IPS-NIHi7 (cell line): ENCODE measurements around the gene NPAS2.

ENCODE experiments used
- DNase-seq: peaks from one replicate; pipeline ENCODE4 v3.0.0; 2012; ENCODE audit warnings: mixed read lengths; ENCODE audit errors: extremely low spot score

Gene NPAS2

DNA sequence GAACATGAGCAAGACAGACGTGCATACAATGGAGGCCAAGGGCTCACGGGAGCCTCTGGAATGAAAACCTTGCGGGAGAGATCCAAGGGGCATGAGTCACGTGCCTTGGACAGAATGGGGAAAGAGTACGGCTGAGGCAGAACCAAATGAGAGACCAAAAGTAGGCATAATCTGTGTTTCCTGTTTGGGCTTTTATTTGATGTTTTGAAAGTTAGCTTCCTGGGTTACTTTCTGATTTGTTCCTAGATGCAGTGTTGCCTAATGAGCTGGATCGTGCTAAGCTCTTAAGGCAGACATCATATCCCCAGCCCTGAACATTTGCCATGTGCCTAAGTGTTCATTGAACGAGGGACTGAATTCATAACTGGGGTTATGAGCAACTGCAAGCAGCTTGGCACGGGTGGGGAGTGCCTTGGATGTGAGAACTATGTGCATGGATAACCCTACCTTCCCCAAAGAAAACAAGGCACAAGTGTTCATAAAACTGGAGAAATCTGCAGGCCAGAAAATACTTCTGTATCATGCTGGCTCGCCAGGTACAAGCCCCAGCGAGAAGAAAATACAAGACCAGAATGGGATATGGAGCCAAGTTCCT is 121.8 kb downstream of the NPAS2 start:
- DNase-seq, result no peak

DNA sequence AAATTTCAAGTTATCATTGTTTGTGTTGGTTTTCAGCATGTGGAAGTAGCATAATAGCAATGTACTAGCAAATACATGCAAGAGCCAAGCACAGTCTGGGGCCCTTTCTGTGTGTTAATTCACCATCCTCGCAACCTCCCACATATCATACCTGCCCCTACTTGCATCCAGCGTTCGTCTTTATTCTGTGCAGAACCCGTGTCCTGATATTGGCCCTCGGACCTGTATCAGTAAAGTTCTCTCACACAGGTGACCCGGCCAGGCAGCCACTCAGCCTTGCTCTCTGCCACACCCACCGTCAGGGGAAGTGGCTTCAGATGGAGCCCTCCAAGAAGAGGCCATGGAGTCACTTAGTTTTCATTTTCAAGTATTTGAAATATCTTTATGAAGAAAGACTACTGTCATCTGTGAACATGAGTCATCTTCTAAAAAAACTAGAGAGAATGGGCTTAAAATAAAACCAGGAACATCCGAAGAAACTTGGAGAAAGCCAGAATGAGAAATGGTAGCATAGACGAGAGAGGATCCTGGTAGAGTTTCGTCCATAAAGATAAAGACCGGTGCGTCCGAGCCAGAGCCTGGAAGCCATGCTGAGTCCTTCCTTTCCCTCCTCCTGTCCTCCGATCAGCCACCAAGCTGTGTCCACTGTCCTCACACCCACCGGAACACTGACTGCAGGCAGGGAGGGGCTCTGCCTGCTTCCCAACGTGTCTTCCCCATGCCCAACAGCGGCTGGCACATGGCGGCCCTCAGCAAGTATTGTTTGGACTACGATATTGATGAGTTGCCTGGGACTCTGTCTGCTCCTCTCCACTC is 124.9 kb downstream of the NPAS2 start:
- no peak for DNase-seq

DNA sequence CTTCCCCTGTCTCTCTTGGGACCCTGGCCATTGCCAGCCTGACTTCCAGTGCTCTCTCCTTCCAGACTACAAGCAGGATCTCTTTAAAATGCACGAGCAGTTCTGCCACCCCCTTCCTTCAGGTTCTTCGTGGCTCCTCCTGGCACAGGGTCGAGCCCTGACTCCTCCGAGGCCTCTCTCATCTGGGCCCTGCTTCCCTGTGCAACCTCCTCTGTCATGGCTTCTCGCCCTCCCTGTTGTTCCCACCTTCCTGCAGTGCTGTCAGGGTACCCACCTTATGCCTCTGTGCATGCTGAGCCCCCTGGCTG is 125.4 kb downstream of the NPAS2 start:
- no peak for DNase-seq

DNA sequence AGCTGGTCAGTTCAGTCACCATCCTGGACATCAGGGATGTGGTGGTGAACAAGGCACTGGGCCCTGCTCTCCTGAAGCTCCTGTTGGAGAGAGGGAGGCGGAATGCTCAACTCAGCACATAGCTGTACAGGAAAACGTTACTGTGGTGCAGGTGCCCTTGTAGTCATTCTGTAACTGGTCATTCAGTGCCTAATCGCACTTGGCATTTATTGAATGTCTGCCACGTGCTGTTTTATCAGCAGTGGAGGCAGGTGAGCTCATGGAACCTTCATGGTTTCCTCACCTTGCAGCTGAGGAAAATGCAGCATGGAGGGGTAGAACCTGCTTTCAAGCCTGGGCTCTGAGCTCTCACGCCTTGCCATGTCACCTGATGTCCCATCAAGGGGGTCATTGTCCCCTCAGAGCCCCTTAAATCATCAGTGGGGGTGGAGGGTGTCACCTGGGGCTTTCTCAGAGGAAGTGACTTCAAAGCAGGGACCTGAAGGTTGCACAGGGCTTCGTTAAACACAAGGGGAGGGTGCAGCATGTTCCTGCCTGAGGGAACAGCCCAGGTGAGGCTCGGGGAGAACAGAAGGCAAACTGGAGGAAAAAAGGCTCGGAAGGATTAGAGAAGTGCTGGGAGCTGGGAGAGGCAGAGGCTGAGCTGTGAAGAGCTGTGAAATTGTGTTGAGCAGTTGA is 126.1 kb downstream of the NPAS2 start:
- no peak for DNase-seq

DNA sequence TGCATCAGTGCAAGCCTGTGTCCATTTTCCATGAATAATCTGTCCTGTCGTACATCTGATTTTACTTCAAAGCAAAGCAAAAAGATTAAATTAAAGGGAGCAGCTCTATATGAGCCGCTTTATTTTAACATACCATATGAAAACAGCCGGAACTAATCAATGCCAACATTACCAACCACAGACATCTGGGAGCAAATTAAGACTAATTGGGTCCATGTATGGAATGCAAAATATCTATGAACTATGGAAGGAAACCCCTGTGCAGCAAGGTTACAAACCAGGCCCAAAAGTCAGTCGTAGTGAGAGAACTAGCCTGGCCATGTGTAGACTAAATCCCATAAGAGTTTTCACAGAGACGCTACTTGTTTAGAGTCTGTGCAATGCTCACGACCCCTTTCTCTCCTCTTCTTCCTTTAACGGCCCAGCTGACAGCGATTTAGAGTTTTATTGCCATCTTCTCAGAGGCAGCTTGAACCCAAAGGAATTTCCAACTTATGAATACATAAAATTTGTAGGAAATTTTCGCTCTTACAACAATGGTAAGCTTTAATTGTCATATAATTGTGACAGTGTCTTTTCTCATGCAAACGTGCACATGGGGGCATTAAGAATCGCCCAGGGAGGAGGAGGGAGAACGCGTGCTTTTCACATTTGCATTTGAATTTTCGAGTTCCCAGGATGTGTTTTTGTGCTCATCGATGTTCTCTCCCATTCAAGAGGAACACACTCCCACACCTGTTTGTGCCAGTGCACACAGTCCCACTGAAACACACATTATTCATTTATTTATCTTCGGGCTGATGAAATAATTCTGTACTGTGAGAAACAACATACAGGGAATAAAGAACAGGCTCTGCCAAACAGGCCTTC is 129.2 kb downstream of the NPAS2 start:
- no peak for DNase-seq

DNA sequence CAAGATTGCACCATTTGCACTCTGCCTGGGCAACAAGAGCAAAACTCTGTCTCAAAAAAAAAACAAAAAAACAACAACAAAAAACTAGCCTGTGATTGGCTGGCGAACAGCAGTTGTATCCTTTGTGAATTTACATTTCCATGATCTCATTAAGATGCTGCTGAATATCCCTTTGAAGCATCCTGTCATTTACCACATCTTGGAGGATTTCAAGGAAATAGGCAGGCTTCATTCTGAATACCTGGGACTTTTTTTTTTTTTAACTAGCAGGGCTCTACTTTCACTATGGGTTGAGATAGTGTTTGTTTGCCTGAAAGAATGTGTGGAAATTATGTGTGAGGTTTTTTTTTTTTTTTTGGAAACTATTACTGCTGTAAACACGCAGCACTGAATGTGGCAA is 132.6 kb downstream of the NPAS2 start:
- no peak for DNase-seq

DNA sequence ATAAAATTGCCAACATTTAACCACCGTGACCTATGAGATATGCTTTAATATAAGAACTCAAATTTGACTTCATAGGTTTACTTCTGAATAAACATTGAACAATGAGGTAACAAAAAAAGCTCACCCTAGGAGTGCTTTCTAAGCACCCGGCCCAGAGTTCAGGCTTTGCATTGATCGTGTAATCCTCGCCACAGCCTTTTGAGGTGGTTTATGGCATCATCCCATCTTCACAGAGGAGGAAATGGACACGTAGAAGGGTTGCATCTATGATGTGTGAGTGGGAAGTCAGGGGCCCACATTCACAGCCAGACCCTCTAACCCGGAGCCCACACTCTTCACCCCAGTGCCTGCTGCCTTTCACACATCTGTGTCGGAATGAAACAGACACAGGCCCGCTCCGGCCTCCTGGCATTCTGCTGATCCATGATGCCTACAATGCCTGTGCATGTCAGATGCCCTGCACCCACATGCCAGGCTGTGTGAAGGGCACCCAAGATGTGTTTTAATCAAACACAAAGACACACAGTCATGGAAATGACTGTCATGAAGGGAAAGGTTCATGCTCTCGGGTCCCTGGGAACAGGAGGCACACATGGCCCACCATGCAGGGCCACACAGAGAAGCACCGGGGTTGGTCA is 133.6 kb downstream of the NPAS2 start:
- DNase-seq, result no peak

DNA sequence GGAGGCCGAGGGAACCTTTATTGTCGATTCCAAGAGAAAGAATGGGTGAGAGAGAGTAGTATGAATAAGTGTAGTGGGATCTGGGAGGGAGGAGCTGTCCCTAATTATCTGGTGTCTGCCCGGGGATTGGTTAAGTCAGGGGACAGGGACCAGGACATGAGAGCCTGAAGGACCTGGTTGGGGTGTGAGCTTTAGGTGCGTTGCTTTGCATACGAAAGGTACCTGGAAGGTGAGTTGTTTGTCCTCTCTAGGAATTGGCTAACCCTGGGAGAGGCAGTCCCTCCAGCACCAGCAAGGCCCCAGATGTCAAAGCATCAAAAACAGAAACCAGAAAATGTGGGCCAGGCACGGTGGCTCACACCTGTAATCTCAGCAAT is 134.1 kb downstream of the NPAS2 start:
- DNase-seq, result peak; percentile 38

DNA sequence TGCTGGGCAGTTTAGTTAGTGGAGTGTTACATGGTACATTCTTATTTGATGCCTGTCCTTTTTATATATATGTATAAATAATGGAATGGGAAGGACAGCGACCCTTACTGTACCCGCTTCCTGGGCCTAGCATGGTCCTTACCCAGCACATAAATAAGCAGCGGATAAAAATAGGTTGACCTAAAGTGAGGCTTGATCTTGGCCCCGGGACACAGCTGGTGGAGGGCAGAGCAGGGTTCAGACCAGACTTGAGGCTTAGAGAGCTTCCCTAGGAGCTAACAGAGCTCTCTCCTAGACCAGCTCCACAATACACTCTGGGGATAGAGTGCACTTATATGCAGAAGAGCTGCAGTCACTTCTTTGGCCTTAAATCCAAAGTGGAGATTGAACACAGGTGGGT is 135.3 kb downstream of the NPAS2 start:
- no peak for DNase-seq

DNA sequence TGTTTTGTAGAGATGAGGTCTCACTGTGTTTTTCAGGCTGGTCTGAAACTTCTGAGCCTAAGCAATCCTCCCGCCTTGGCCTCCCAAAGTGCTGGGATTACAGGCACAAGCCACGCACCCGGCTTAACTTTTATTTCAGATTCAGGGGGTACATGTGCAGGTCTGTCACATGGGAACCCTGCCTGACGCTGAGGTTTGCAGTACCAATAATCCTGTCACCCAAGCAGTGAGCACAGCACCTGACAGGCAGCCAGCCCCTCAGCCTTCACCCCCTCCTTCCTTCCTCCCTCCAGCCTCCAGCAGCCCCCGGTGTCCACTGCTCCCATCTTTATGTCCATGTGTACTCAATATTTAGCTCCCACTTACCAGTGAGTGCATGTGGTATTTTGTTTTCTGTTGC is 136.1 kb downstream of the NPAS2 start:
- DNase-seq, result no peak

DNA sequence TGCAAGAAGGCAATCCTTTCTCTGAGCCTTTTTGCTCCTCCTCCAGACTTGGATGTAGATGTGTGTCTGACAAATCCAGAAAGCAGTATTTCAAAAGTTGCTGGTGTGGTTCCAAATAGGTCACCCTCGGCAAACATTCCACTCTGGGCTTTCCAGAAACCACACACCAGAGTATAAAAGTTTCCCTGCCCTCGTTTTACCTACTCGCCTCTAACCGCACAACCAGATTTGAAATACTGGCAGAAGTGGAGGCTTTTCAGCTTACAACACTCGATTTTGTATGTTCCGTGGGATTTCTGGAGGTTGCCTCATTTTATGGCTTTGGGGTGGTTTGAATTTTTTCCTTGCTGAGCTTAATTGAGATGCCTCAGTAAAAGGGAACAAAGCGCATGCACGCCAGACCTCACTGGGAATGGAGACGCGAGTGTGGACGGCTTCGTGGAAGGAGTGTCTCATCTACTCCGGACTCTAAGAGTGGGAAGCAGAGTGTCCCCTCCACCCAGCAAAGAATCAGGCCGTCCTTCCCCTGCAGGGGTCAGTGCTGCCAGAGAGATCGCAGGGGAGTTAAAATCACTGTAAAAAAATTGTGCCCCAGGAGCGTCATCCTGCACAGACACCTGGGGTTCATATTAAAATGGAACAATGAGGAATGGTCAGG is 138.2 kb downstream of the NPAS2 start:
- no peak for DNase-seq

DNA sequence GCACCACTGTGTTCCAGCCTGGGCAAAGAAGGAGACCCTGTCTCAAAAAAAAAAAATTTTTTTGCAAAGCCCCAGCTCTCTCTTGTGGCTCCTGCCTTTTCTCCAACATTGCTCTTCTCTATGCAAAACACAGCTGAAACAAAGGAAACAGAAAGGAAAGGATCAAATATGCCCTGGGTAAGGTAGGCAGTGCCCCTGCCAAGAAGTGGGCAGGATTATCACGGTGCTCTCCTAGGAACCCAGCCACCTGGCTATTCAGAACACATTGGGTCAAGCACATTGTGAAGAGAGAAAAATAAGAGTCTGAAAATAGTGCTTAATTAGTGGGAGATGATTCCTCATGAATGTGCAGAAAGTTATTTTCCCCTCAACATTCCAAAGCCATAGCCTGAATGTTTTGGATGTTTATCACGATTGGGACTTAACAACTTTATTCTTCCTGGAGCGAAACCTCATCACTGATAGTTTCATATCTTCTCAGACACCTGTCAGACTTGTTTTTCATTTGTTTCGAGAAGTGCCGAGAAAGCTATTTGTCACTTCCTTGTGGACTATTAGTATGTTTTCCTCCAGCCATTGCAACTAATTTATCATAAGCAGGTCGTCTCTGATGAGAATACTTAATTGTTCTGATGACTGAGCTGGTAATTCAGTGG is 139.4 kb downstream of the NPAS2 start:
- no peak for DNase-seq

DNA sequence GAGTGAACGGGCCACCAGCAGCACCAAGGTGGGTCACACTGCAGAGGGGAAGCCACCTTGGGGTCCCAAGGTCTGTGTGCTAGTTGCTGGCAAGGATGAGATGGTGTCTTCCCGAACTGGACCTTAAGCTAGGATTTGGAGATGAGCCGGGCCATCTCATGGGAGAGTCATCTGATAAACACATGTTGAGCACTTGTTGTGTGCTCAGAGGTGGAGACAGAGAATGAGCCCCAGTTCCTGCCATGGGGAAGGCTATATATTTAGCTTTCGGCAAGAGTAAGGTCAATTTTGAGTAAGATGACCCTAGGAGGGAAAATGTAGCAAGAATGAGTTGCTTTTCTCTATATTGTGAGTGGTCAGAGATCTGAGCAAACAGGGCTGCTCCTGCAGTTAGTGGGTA is 140.7 kb downstream of the NPAS2 start:
- DNase-seq, result no peak

DNA sequence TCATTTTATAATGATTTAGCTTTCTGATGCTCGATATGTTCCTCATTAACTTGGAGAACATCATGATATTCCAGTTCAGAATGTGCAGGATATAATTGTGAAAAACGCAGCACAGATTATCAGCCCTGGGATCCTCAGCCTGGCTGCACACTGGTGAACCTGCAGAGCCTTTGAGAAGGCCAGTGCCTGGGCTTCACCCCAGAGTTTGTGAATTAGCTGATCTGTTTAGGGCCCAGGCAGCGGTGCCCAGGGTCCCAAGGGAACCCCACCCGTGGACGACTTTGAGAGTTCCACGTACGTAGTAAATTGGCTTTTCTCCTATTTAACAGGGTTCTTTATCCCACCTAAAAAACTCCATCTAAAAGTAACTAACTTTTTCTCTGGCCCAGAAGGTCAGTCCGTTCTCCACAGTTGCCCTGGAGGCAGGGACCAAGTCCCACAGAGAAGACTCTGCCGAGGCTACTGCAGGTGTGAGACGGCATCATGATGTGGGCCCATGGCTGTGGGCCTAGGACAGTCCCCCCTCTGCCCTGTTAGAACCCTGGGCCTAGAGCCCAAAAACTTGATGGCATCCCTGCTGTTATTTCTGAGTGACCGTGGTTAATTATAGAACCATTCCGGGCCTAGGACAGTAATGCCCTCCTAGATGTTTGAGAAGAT is 142.6 kb downstream of the NPAS2 start:
- DNase-seq, result no peak

DNA sequence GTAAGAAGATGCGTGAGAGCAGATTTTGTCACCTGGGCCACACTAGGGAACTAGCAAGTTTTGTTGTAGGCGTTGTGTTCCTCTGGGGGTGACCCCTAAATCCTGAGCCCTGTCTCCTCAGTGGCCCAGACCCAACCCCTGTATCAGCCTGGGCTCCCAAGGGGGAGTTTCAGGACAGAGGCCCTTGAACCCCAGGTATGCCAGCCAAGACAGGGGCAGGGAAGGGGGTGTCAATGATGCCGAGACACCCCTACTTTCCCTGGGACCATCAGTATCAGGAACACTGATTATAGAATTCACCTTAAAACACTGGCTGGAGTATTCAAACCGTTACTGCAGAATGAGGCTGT is 143.1 kb downstream of the NPAS2 start:
- no peak for DNase-seq

DNA sequence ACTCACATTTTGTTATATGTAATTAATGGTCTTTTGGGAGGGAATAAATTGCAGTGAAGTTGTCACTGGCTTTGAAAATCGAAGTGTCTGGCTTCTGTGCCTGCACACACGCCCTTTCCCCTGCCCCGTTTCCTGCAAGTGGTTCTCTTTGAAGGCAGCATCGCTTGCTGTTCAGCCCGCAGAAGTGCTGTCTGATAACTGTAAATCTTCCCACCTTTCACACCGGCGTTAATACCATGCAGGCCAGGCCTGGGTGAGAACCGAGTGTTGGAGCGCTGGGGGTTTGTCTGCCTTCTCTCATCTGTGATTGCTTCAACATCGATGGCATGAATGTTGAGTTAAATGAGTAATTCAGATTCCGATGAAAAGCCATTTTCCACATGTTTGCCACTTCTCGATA is 144.3 kb downstream of the NPAS2 start:
- no peak for DNase-seq

DNA sequence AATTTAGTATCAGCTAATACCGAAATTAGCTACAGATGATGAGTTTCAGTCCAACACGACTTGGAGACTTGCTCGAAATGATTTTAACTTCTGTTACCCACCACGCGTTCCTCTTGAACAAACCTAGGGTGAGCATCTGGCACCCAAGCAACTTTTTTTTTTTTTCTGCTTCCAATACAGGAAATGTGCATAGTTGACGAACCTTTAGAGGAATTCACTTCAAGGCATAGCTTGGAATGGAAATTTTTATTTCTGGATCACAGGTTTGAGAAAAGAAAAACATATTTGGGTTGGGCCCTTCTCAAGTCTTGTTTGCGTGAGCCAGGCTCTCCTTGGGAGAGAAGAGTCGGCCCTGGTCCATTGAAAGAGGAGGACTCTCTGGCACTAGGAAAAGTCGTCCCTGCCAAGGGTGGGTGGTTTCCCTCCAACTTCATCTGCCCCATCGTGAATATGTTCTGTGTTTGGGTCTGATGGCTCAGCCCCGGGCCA is 144.8 kb downstream of the NPAS2 start:
- no peak for DNase-seq

DNA sequence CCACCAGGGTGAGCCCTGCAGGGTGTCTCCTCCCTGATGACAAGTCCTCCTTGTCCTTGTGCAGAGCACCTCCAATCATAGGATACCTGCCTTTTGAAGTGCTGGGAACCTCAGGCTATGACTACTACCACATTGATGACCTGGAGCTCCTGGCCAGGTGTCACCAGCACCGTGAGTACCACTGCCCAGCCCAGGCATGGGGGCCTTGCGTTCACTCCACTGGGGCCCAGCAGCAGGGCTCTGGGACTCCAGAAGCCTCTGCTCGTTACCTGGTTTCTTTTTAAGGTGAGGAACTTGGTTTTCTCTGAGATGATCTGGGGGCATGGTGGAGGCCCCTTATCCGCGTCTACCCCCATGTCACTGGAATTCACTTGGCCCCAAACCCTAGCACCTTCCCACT is 145.7 kb downstream of the NPAS2 start:
- no peak for DNase-seq

DNA sequence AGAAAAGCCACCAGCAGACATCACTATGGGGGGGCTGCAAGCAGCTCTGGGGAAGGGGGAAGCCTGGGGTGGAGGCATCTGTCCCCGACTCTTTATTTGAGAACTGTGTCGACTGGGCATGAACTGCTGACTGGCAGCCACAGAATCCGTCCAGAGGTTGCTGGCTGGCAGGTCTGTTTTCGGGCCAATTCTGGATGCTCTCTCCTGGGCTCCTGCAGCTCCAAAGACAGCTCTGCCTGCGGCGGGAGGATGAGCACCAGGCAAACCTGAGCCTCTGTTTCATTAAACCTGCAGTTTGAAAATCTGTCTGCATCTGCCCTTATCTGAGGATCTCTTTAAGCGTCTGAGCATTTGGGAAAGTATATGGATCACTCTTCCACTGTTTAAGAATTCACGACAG is 147.8 kb downstream of the NPAS2 start:
- DNase-seq, result no peak
